Epithelial cell of umbilical artery (primary cell): ENCODE results near the gene NUDT16. TPM values are rescaled to one million over a fixed set of nuclear protein-coding genes. Genes with fewer than 3 reads are reported as not detected.

Experiments used
- total RNA-seq: library from RNA; depleted of rRNA; stranded (reverse); fragments of >200 nt; gene quantifications from 2 replicates; pipeline ENCODE4 v1.2.3, GENCODE V29; 2014

Gene NUDT16
- total RNA-seq = 19.5 and 24.0 TPM in 2 replicates

GRCh38 chr3:131381445-131382291, at the start of gene NUDT16:
Gene NUDT16 (plus strand): TSS chr3:131381774. CDS start chr3:131381805, 31 bp downstream.

Other genes starting within 250 kb of the NUDT16 start
- gene MRPL3, start 121.2 kb downstream of the NUDT16 start, total RNA-seq = 112 and 123 TPM in 2 replicates